NCI-H446 (cell line): Measurements from ENCODE around the gene SLIT3.

ENCODE experiments used
- DNase-seq, 2 experiments: peaks; one replicate each; lab custom pipeline; 2025; lab: John Stamatoyannopoulos, UW

SLIT3 gene

DNA sequence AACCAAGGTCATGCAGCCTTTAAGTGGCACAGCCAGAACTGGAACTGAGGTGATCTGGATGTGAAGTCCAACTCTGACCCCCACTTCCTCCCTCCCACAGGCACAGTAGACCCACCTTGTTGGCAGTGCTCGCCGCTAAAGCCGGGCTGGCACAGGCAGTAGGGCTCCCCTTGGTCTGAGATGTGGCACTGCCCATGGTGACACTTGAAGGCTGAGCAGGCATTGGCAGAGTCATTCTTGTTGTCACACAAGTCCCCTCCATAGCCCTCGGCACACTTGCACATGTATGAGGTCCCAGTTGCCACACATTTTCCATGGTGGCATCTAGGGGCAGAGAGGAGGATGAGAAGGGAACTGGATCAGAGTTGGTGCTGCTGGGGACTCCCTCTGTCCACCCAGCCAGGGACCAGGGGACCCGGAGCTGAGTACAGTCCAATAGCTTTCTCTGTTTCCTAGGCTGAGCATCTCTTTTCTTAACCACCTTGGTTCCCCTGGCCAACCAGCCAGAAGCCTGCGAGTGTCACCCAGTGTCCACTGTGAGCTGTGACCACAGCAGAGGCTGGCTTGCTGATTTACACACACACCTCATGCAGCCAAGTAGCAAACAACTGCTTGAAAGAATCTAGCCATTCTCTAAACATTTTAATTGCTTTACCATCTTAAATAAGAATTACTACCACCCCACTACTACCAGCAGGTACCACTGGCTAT, 631.1 kb downstream of the SLIT3 start:
- DNase-seq: no peak

DNA sequence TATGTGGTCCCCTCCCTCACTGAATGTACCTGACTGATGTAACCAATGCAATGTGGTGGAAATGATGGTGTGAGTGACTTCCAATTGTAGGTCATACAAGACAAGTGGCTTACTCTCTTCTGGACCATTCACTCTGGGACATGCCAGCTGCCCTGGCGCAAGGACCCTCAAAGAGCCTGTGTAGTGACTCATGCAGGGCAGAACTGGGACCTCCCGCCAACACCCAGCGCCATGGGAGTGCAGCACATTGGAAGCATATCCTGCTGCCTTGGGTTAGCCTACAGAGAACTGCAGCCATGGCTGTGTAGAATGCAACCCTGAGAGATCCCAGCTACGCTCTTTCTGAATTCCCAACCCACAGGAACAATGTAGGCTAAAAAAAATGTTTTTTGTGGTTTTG, 631.8 kb downstream of the SLIT3 start:
- no peak for DNase-seq

DNA sequence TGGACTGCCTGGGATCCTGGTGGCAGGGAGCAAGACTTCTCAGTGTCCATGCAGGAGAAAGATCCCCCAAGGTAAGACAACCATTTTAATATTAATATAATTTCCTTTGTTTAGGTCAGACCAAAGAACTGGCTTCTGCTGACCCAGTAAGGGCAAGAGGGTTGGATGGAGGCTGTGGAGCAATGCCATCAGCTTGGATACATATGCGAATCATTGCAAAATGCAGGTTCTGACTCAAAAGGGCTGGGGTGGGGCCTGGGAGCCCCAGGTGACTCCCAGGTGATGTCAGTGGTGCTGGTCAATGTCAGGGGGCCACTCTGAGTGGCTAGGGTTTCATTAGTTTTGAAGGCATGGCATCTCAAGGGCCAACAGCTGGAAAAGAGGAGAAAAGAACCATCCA, 632.9 kb downstream of the SLIT3 start:
- DNase-seq: no peak

DNA sequence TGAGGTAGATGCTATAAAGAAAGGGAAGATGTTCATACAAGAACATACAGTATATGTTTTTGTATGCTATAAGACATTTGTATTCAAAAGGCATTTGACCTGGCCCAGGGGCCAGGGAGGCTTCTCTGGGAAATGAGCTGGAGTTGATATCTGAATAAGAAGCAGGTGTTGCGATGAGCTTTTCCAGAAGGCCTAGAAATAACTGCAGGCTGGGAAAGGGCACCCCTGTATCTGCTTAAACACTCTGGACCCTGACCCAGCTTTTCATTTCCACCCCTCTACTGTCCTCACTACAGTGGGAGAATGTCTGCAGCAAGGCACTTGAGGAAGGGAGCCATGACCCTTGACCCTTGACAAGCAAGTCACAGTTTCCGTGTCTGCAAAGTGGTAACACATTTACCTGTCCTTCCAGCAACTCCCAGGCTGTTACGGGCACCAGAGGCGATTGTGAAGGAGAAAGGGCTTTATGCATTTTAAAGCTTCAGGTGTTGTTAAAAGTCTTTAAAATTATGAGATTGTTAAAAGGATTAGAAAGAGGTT, 633.6 kb downstream of the SLIT3 start:
- no peak for DNase-seq

DNA sequence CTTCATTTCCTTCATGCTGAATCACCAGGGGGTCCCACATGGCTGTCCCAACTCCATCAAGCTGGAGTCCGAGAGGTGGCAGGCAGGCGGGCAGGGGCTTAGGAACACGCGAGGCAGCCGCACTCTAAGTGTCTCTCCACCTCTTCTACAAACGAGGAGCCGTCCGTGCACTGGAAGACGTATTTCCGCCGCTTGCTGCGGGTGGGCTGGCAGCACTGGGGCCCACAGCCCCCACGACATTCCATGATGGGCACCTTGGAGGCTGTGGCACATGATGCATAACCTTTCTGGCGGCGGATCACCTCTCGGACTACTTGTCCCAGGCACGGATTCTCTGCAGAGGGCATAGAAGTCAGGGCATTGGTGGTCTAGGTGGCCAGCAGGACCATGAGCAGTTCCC, 634.6 kb downstream of the SLIT3 start:
- DNase-seq: no peak

DNA sequence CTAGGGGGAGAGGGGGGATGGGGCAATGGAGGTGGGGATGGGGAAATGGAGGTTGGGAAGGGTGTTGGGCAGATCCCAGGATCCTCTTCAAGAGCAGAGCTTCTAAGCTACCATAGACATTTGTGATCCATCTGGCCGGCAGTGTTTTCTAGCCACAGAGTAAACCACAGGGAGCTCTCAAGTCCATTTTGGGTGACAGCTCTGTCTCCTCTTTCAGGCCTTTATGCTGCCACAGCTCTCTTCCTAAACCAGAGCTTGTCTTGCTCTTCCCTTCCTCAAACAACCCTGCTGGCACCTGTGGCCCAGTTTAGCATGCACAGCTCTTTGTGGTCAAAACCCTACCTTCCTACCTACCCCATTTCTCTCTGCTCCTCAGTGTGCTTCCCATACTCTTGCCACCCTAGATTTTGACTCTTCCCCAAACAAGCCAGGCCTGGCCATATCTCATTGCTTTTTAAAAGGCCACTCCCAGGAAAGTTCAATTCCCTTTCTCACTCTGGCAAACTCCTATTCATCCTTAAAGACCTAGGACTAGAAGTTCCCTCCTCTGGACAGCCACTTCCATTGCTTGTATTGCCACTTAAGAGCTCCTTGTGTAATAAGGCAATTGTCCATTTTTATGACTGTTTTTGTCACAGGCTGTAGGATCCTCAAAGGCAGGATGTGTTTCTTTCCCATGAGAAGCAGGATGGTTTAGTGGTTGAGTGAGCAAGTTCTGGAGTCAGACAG, 637.5 kb downstream of the SLIT3 start:
- no peak for DNase-seq

DNA sequence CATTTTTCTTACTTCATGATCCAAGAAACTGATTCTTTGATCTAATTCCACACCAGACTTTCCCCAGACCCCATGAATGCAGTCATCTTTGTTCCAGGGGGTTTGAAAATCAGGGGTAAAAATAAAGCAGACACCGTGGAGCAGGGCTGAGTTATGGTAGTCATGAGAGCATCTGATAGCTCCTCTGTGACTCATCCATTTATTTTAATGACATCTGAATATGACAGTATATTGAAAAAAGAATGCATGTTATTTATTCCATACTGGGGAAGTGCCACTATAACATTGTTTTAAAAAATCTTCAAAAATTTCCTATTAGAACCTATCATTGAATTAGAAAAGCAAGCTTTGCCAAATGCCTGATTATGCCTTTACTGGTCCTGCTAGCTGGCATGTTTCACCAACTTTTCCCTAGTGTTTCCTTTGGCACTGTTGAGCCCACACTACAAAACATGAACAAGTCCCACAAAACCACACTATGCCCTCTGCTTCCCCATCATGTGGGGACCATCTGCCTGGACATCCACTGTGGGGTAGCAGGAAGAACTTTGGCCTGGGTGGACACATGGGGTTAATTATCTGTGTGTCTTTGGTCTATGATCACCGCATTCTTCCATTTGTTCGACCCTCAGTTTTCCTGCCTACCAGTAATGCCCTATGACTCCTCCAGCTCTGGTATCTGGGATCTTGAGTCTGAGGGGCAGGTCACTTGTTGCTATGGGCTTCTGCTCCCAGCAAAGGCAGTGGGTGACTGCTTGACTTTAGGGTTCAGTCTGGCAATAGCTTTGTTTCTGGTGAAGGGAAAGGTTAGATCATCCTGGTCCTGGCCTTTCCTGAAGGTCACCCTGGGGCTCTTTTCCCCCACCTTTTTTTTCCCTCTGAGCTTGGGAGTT, 639.1 kb downstream of the SLIT3 start:
- DNase-seq: no peak

DNA sequence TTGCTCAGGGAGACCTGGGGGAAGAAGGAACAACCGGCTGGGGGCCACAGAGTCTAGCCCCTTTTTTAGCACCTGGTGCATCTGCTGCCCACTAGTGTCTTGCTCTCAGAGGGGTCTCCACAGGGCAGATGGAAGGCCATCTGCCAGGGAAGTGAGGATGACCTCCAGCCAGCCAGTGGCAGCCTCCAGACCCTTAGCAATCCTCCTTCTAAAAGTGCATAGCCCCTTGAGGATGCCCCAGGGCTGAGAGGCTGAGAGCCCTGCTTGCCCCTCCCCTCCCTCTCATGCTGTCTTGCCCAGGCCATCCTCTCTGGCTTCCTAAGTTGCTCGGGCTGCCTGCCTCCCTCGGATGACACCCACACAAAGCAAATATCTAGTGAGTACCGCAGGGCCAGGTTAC, 640.2 kb downstream of the SLIT3 start:
- DNase-seq: no peak

DNA sequence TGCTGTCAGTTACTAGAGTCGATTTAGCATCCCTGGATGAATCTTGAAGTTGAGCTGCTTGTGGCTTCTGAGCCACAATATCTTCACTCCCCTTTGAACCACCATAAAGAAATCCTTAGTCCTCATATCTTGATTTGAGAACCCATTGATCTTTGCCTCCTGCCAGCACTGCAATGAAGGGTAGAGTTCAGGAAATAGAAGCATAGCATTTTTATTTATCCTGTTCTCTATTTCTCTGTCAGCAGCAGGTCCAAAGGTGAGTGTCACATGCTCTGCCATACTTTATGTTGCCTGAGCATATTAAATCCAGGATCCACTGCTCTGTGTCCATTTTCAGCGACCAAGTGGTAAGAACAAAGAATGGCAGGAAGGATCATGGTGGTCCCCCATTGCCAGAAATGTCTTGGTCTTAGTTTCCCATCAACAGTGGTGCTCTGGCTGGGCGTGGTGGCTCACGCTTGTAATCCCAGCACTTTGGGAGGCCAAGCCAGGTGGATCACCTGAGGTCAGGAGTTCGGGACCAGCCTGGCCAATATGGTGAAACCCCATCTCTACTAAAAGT, 641.6 kb downstream of the SLIT3 start:
- no peak for DNase-seq

DNA sequence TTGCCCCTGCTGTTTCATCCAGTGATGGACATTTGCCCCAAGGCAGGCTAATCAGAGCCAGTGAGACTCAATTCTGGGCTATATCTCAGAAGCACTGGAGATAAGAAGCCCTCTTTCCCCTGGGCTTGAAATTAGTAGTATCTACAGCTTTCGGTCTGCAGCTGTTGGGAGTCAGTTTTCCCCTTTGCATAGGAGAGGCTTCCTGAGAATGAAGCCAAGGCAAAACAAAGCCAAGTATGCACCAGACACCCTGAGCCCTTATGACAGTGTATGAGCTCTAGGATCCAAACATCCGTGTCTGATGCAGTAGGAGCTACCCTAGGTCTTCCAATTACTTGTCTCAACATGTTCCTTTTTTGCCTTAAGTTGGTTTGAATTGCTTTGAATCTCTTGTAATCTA, 642.5 kb downstream of the SLIT3 start:
- no peak for DNase-seq

DNA sequence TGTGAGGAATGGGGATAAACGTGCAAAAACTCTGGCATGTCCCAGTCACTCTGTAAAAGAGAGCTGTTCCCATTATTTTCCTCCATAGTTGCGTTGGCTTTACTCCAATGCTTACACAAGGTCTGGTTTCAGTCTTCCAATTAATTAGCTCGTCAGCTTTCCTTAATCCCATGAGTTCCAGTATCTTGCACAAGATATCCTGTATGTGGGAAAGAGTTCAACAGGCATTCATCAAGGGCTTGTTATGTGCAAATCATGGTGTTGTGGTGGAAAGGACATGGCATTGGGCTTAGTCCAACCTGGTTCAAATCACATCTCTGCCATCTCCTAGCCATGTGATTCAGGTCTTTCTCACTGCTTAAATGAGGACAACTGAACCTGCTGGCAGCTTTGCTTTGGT, 644.3 kb downstream of the SLIT3 start:
- no peak for DNase-seq

DNA sequence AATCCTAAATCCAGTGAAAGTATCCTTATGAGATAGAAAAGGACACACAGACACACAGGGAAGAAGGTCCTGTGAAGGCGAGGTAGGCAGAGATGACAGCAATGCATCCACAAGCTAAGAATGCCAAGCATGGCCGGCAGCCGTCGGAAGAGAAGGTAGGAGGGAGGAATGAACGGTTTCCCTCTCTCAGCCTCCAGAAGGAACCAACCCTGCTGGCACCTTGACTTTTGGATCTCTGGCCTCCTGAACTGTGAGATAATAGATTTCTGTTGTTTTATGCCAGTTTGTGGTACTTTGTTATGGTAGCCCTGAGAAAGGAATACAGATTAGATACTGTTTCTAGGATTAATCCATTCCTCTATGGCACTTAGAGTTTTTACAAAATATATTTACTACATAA, 645.6 kb downstream of the SLIT3 start:
- DNase-seq: no peak

DNA sequence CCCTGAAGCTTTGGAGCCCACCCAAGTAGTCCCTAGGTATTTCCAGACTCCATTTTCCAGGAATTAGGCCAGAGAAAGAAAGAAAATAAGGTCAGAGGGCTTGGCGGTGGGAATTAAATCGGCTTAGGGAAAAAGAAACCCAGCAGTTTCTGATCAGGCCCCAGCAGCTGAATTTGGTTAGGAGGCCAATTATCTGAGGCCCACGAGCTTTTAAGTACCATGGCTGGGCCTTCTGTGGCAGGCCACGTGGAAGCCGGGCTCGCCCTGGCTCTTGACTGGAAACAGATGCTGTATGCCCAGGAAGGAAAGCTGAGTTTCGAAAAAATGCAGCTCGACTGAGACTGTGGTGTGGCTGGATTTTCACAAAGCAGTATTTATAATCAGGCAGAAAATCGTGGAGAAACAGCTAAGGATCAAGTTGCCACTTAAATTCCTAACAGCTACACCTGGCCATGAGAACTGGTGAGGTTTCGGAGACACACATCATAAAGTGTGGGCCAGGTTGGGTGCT, 646.7 kb downstream of the SLIT3 start:
- no peak for DNase-seq

DNA sequence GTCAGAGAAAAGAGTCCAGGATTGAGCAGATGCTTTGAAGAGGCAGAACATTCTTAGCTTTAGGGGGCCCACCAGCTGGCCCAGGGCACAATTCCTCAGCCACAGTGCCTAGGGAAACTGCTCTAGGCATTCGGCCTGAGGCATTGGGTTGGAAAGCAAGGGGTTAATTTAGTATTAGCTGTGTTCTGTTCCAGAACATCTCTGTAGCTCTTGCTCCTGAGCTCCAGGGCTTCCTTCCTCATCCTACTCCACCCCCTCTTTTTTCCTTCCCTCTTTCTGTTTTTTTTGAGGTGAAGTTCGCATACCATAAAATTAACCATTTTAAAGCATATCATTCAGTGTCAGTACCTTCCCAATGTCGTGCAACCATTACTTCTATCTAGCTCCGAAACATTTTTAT, 647.3 kb downstream of the SLIT3 start:
- DNase-seq: no peak

DNA sequence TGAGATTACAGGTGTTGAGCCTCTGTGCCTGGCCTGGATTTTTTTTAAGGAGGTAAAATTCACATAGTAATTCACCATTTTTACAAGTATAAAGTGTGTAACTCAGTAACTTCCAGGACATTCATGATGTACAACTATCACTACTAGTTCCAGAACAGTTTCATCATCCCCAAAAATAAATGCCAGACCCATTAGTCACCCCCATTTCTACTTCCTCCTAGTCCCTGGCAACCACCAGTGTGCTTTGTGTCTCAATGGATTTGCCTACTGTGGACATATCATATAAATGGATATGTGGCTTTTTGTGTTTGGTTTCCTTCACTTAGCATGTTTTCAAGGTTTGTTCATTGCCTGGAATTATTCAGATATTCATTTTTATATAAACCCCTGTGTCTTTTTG, 649.3 kb downstream of the SLIT3 start:
- no peak for DNase-seq

DNA sequence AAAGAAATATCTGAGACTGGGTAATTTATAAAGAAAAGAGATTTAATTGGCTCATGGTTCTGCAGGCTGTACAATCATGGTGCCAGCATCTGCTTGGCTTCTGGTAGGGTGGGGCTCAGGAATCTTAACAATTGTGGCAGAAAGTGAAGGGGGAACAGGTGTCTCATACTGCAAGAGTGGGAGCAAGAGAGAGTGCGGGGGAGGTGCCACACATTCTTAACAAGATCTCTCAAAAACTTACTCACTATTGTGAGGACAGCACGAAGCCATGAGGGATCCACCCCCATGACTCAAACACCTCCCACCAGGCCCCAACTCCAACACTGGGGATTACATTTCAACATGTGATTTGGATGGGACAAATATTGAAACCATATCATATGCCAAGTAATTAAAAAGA, 651.6 kb downstream of the SLIT3 start:
- no peak for DNase-seq

DNA sequence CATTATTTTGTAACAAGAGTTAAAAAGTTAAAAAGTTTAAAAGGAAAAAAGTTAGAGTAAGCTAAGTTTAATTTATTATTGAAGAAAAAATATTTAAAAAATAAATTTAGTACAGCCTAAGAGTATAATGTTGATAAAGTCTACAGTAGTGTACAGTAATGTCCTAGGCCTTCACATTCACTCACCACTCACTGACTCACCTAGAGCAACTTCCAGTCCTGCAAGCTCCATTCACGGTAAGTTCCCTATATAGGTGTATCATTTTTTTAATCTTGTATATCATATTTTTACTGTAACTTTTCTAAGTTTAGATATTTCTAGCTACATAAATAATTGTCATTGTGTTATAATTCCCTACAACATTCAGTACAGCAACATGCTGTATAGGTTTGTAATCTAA, 652.4 kb downstream of the SLIT3 start:
- DNase-seq: no peak

DNA sequence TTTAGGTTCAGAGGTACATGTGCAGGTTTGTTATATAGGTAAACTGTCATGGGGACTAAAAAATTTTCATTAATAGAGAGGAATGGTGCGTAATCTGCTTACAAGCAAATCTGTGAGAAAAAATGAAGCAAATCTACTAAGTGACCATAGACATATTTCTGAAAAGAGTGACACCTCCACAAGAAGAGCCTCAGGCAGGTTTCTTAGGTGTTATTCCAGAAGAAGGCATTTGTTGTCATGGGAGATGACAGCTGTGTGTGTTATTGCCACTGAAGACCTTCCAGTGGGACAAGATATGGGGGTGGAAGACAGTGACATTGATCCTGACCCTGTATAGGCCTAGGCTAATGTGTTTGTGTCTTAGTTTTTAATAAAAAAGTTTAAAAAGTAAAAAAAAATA, 652.9 kb downstream of the SLIT3 start:
- no peak for DNase-seq

DNA sequence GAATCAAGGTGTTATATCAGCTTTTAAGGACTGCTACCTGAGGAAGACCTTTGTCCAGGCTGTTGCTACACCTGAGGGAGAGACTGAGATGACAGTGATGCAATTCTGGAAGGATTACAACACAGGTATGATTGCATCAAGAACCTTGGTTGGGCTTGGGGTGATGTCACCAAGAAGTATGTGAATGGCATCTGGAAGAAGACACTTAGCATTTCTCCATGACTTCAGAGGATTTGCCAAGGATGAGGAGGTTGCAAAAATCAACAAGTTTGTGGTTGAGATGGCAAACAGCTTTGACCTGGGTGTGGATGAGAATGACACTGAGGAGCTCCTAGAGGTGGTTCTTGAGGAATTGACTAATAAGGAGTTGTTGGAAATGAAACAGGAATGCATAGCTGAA, 653.9 kb downstream of the SLIT3 start:
- no peak for DNase-seq

DNA sequence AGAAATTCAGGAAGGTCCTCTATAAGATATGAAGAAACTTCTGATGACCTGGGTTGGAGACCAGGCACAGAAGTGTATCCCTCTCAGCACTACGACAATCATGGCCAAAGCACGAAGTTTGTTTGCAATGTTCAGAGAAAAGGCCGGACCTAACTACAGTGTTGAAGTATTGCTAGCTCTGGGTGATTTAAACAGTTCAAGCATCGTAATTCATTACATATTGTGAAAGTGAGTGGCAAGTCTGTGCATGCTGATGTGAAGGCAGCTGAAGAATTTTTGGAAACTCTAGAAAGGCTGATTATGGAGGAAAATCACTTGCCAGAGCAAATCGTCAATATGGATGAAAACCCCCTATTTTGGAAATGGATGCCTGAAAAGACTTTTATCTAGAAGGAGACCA, 654.6 kb downstream of the SLIT3 start:
- no peak for DNase-seq

DNA sequence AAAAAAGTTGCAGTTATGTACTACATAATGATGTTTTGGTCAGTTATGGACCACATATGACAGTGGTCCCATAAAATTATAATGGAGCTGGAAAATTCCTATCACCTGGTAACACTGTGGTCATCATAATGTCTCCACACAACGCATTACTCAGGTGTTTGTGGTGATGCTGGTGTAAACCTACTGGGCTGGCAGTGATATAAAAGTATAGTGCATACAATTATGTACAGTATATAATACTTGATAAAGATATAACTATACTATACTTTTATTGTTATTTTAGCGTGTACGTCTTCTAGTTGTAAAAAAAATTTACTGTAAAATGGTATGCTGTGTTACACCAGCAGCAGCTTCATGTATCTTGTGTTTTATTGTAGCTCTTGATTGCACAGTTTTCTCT, 655.7 kb downstream of the SLIT3 start:
- DNase-seq: no peak

DNA sequence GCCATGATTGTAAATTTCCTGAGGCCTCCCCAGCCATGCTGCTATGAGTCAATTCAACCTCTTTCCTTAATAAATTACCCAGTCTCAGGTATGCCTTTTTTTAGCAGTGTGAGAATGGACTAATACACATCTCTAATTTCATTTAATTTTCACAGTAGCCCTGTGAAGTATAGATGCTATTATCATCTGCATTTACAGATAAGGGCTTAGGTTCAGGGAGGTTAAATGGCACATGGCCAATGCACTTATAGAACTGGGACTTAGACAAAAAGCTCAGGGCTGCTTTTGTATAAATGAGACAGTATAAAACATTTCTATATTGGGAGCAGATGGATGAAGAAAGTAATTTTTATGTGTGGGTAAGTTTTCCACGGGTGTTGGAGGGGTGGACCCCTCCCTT, 658.9 kb downstream of the SLIT3 start:
- DNase-seq: no peak
